ENCODE data around the gene TXNIP. TPM values are rescaled to one million over a fixed set of nuclear protein-coding genes. Genes with fewer than 3 reads are reported as not detected.
A peak's percentile ranks its signal among the peaks of the same experiment; 100 is the strongest.

Gene TXNIP
- total and polyA plus RNA-seq, 8 donors = 105 to 491 (median 255) TPM

GRCh38 chr1:145997718-145998023 is 1.3 kb upstream of the TXNIP start:
- no peak for TF ChIP-seq CTCF (IDR thresholded peaks at IDR 0.05)
- no peaks in the 10 kb centered on the region for H3K9me3 ChIP-seq
- FAIRE-seq = no peak
- no peaks in the 10 kb centered on the region for H3K27me3 ChIP-seq
- no peak for DNase-seq
- intact Hi-C loops (cut with DNase I) = no loop called here
- no peak for ATAC-seq
- peaks cover 16 to 35% (median 19%) of the 10 kb centered on the region in 3 donors for H3K4me1 ChIP-seq
- peak overlapping the region in 3 of 4 donors; percentile 57 to 96 (median 90) for H3K27ac ChIP-seq
- H3K4me3 ChIP-seq = peak overlapping the region in 3 of 4 donors; percentile 57 to 93 (median 69)
- 30 to 40% methylated on average over 3 of the region's 3 CpGs for WGBS, 2 donors
- peaks cover 0 to 36% (median 20%) of the 10 kb centered on the region in 3 donors for H3K36me3 ChIP-seq

- no peaks in the 10 kb centered on the region for H3K27me3 ChIP-seq
- no peak for FAIRE-seq
- H3K27ac ChIP-seq = peak overlapping the region; percentile 57 to 96 (median 89)
- ATAC-seq = peak in 3 of 4 donors; percentile 0 to 10 (median 7)
- no peaks in the 10 kb centered on the region for H3K9me3 ChIP-seq
- 16% methylated on average over 12 of the region's 12 CpGs for WGBS, 2 donors
- peak in 3 of 6 donors; percentile 35 to 37 (median 35) for DNase-seq
- intact Hi-C loops (cut with DNase I) = no loop called here
- TF ChIP-seq CTCF (IDR thresholded peaks at IDR 0.05) = no peak
- H3K36me3 ChIP-seq = peaks cover 0 to 41% (median 20%) of the 10 kb centered on the region in 3 donors
- peak overlapping the region in 3 of 4 donors; percentile 57 to 93 (median 69) for H3K4me3 ChIP-seq
- peaks cover 16 to 39% (median 19%) of the 10 kb centered on the region in 3 donors for H3K4me1 ChIP-seq
Observed at GRCh38 chr1:145997016-145997717, 788 bp upstream of the TXNIP start.

- no peak for FAIRE-seq
- Histone ChIP-seq H3K36me3 (peaks cover 0 to 45% (median 20%) of the 10 kb centered on the region in 3 donors), H3K4me3 (peak overlapping the region; percentile 57 to 93 (median 65)), H3K27me3 (no peaks in the 10 kb centered on the region), H3K4me1 (peaks cover 16 to 49% (median 21%) of the 10 kb centered on the region in 3 donors), H3K27ac (peak overlapping the region; percentile 57 to 96 (median 89)), H3K9me3 (no peaks in the 10 kb centered on the region)
- intact Hi-C loops (cut with DNase I) = no loop called here
- ATAC-seq = peak in 3 of 4 donors; percentile 7 to 22 (median 17)
- WGBS, 2 donors = 0% methylated on average over 13 of the region's 13 CpGs
- TF ChIP-seq CTCF (IDR thresholded peaks at IDR 0.05) = no peak
- DNase-seq = peak in 4 of 6 donors; percentile 43 to 54 (median 52)
Observed at GRCh38 chr1:145995964-145996432, 381 bp downstream of the TXNIP start.

- Histone ChIP-seq H3K4me3 (peak overlapping the region; percentile 57 to 93 (median 65)), H3K9me3 (no peaks in the 10 kb centered on the region), H3K4me1 (peaks cover 16 to 49% (median 27%) of the 10 kb centered on the region in 3 donors), H3K27ac (peak overlapping the region; percentile 57 to 96 (median 89)), H3K27me3 (no peaks in the 10 kb centered on the region), H3K36me3 (peaks cover 0 to 45% (median 20%) of the 10 kb centered on the region in 3 donors)
- intact Hi-C loops (cut with DNase I) = no loop called here
- FAIRE-seq (no peak), ATAC-seq (no peak), DNase-seq (peak in 1 of 6 donors; percentile 25)
- TF ChIP-seq CTCF (IDR thresholded peaks at IDR 0.05) = no peak
- 0 to 1% methylated on average over 8 of the region's 8 CpGs for WGBS, 2 donors
Observed at GRCh38 chr1:145995148-145995881, 1.1 kb downstream of the TXNIP start.
